Muscle of back (tissue), 11 donors: Measurements from ENCODE around the gene SKP1. TPM values are rescaled to one million over a fixed set of nuclear protein-coding genes. Genes with fewer than 3 reads are reported as not detected.
A peak's percentile ranks its signal among the peaks of the same experiment; 100 is the strongest.

Source experiments
- DNase-seq, 3 donors: peaks; one replicate each; pipeline versions ENCODE4 v3.0.0 to v3.0.0-alpha.2; 2013
- polyA plus RNA-seq, 10 donors: library from polyadenylated mRNA; unstranded; fragments of 120-200 nt; gene quantifications; one replicate each; pipeline ENCODE4 v1.2.1, GENCODE V29; 2013; ENCODE audit not compliant: insufficient read length in 10 of 10

SKP1 gene
- polyA plus RNA-seq, 10 donors = 378 to 456 (median 405) TPM

DNA sequence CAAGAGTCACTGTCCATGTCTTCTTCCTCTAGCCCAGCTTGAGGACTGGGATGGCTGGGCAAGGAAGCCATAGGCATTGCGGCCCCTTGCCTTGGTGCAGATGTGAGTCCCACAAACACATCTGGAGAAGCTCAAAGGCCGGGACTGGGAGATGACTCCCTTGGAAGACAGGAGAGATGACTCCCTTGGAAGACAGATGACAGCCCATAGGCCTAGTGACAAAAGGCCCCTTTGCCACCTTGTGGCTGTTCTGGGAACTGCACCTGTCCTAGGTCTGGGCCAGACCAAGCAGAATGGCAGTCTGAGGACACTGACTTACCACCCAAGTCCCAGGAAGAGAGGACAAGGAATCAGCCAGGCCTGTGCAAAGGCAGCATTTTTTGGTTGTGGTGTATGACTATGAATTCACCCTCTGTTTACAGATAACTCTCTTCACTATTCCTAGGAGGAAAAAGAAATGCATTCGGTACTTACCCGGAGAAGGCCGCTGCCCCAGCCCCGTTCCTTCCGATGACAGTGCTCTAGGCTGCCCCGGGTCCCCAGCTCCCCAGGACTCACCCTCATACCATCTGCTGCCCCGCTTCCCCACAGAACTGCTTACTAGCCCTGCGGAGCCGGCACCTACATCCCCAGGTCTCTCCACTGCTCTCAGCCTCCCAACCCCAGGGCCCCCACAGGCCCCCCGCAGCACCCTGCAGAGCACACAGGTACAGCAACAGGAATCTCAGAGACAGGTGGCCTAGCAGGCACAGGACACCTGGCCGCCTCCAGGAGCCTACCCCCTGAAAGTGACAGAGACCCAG lies 30.8 kb downstream of the SKP1 start:
- peak; percentile 51 to 80 (median 71) for DNase-seq

DNA sequence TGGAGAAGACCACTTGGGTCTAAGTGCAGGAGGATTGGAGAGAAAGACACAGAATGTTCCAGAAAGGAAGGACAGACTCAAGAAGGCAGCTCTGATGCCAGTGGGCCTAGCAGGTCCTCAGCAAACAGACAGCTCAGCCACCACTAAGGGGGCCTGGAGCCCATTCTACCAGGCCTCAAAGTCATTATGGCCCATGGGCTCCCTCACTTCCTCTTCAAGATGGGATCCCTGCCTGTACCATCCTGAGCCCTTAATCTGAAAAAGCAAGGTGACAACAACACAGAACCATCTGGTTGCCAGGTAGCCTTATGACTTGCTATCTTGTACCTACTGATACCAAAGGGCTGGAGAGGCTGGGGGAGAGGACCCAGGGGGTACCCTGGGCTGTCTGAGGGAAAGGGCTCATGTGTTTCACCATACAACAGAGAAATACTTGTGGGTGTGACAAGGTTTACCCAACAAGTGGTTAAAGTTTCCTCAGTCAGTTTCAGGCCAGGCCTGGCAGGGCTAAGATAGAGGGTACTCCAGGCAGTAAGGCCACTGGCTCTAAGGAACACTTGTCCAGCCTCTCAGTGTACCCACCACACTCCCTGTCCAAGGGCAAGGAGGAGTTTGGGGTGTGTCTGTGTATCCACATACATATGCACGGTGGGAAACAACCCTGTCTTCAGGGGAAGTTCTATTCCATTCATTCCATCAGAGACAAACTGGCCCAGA lies 31.6 kb downstream of the SKP1 start:
- no peak for DNase-seq

DNA sequence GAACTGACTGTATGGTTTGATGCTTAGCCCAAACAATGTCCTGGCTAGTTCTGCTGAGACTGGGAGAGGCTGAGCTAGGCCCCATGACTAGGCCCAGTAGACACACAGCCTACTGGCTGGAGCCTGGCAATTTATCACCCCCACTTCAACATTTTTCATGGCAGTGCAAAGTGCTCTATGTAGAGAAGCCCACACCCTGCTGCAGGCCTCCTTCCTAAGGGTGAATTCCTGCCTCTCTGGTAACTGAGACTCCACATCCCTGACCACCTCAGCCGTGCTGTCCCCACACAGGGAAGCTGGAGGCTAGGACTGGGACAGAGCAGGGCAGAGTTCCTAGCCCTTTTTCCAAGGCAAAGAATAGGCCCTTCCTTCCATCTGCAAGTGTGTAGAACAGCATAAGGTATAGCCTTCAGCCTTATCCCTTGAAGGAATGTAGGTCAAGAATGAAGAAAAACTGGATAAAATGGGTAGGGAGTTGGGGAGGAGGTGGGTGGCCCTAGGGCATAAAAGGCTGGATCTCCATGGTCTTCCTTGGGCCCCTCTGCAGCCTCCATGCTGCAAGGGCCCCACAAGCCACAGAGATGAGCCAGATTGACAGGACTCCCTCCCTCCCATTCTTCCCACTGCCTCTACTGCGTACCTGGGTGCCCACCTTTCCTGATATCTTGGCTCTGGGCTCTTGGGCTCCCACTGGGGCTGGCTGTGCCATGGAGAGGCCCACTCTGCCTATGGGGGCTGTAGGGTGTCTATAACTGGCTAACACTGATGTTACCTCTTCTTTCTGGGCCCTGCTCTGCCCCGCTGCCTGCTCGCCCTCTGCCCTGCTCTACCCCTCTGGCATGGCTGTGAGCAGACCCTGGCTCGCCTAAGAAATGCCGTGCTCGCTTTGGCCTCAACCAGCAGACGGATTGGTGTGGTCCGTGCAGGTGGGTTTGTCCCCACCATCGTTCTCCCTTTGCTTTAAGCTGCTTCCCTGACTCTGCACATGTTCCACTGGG lies 32.5 kb downstream of the SKP1 start:
- no peak for DNase-seq

GRCh38 chr5:134143431-134143830 lies 33.3 kb downstream of the SKP1 start:
- DNase-seq = no peak

DNA sequence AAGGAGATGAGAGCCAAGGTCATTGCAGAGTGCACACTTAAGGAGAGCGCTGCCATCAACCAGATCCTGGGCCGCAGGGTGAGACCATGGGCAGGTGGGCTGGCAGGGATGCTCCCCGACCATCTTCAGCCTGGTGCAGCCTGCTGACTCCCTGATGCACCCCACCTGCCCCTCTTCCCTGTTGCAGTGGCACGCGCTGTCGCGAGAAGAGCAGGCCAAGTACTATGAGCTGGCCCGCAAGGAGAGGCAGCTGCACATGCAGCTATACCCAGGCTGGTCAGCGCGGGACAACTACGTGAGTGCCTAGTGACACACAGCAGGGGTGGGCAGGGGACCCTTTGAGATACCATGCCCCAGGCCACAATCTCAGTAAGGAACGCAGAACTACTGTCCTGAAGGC lies 33.9 kb downstream of the SKP1 start:
- no peak for DNase-seq

GRCh38 chr5:134142052-134142451 lies 34.7 kb downstream of the SKP1 start:
- no peak for DNase-seq

DNA sequence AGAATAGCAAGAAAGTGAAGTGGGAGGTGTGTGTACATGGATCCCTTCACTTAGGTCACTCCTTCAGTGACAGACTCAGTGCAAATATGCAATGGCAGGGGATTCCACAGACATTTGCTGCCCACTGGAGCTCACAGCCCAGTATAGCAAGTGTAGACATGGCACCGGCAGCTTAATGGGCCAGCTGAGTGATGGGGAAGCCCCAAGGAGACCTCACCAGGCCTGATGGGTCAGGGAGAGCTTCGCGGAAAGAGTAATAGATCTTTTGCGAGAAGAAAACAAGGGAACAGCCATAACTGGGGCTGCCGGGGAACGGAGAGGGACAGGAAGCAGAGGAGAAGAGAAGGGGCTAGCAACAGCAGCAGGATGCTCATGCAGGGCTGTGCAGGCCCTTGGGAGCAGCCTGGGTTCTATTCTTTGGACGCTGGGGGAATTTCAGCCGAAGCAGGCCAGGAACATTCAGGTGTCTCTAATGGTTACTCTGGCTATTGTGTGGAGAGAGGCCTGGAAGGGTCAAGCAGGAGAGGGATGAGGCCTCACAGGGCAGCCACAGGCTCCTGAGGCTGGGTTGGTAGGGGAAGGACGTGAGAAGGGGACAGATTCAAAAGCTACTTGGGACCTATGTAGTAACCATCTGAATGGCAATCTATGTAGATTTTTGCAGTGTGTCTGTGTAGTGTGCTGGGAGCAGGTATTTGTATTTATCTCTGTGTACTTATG lies 35.3 kb downstream of the SKP1 start:
- DNase-seq = no peak

GRCh38 chr5:134140530-134141201 lies 36.1 kb downstream of the SKP1 start:
- peak; percentile 39 to 71 (median 61) for DNase-seq

GRCh38 chr5:134139891-134140469 lies 36.8 kb downstream of the SKP1 start:
- DNase-seq = no peak

DNA sequence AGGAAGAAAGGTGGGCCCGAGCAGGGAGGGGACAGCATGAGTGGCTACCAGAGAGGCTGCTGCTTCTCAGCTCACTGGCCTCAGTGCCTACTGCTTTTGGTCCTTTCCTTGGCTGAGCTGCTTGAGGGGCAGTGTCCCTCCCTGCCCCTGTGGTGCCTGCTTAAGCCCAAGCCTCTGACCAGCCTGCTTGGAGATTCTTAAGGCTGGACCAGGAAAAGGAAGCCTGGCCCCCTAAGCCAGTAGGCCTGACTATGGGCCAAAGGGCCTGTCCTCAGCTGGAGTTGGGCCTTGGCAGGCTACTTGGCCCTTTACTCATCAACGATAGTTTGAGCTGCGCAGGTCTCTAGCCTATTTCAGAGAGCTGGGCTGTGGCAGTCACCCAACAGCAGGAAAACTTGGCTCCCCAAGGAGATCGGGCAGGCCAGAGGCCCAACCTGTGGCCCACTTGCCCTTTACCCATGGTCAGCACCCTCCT lies 37.3 kb downstream of the SKP1 start:
- no peak for DNase-seq

DNA sequence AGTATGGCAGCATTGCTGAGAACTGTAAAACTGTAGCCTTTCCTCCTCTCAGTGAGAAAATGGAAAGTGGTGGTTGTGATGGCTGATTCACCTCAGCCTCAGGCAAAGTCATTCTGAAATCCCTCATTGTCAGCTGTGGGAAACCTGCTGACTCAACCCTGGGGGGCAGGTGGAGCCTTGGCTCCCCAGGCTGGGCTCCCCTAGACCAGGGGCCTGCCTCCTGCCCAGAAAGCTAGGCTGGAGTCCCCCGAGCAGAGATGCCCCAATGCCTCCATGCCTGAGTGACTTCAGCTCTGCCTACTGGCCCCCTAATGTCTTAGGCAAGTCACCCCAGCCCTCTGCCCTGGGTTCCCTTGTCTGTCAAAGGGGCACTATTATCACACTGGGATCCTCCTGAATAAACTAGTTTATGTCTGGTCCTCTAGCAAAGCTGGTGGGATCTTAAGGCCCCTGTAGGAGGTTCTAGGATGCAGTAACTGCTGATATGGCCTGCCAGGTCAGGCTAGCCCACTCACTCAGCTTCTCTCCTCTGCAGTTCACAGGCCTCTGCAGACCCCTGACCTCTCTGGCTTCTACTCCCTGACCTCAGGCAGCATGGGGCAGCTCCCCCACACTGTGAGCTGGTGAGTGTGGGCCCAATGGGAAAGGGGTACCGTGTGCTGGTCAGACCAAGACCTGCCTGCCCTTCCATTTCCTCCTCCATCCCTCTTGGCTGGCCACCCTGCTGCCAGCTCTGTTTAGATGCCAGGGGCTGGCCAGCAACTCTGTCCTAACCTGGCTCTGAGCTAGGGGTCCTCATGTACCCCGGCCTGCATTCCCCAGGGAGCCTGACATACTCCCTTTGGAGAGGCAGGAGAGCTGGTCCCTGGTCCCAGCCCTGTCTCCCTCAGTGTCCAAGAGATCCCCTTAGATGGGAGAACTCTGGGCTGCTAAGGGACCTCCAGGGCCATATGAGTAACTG lies 38.1 kb downstream of the SKP1 start:
- DNase-seq = no peak

DNA sequence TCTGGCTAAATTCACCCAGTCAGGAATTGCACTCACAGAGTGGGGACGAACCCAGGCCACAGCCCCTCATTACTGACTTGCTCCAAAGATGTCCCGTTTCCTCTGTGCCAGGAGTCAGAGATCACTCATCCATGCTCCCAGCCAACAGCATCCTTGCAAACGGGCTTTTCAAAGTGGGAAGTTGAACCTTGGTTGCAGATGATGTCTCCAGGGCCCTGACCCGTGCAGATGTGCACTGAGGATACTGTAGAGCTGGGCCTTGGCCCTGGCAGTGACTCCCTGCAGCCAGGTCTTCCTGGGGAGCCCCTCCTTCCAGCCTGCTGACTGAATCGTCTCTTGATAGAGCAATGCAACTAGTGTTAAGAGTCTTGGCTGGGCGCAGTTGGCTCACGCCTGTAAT lies 40.0 kb downstream of the SKP1 start:
- no peak for DNase-seq

DNA sequence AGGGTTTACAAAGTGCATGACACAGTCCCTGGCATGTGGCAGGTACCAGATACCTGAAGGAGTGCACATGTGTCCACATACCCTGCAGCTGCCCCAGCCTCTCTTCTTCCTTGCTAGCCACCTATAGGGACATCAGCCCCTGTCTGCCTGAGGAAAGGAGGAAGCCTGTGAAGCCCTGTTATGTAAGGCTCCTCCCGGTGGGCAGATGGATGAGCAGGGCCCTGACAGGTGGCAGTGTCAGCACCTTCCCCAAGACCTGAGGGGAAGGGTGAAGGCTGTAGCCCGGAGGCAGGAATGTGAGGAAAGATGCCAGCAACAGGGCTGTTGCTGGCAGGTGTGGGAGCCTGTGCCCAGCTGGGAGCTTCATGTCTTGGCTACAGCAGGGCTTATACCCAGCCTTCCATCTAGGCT lies 40.5 kb downstream of the SKP1 start:
- no peak for DNase-seq

DNA sequence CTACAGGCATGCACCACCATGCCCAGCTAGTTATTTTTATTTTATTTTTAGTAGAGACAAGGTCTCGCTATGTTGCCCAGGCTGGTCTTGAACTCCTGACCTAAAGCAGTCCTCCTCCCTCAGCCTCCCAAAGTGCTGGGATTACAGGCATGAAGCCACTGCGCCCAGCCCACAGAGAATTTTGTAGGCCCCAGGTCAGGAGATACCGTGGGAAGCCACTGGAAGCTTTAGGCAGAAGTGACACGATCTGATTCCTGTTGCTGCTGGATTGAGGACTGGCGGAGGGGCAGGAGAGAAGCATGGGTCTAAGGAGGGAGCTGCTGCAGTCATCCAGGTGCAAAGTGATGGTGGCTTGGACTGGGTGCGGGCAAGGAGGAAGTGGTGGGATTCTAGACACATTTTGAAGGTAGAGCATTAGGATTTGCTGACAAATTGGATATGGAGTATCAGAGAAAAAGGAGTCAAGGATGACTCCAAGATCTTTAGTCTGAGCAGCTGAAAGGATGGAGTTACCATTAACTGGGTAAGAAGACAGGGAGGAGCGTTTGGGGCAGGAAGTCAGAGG lies 41.6 kb downstream of the SKP1 start:
- DNase-seq = no peak

GRCh38 chr5:134133995-134134541 lies 42.7 kb downstream of the SKP1 start:
- no peak for DNase-seq

GRCh38 chr5:134133188-134133994 lies 43.4 kb downstream of the SKP1 start:
- no peak for DNase-seq
